ENCODE measurements around the gene ASIC3.
A peak's percentile ranks its signal among the peaks of the same experiment; 100 is the strongest.

ASIC3 gene

DNA sequence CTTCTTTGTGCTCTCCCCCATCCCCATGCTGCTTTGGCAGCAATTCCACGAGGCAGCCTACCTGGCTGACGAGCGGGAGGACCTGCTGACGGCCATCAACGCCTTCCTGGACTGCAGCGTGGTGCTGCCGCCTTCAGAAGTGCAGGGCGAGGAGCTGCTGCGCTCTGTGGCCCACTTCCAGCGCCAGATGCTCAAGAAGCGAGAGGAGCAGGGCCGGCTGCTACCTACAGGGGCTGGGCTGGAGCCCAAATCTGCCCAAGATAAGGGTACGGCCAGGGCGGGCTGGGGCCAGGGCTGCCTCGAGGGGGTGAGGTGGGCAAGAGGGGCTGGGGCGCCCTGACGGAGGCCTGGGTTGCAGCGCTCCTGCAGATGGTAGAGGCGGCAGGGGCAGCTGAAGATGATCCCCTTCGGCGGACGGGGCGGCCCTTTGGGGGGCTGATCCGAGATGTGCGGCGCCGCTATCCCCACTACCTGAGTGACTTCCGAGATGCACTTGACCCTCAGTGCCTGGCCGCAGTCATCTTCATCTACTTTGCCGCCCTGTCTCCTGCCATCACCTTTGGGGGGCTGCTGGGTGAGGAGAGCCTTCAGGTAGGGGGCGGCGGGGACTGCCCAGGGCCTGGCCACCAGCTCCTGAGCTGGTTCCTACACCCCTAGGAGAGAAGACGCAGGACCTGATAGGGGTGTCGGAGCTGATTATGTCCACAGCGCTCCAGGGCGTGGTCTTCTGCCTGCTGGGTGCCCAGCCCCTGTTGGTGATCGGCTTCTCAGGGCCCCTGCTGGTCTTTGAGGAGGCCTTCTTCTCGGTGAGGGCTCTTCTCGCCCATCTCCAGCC lies 22.9 kb downstream of the ASIC3 start:
- no peak for DNase-seq (ENCODE audit: low spot score)

- DNase-seq (ENCODE audit: low spot score) = no peak
Observed at GRCh38 chr7:151073990-151074389, 25.7 kb downstream of the ASIC3 start.

- no peak for DNase-seq (ENCODE audit: low spot score)
Observed at GRCh38 chr7:151074817-151075661, 26.7 kb downstream of the ASIC3 start.

DNA sequence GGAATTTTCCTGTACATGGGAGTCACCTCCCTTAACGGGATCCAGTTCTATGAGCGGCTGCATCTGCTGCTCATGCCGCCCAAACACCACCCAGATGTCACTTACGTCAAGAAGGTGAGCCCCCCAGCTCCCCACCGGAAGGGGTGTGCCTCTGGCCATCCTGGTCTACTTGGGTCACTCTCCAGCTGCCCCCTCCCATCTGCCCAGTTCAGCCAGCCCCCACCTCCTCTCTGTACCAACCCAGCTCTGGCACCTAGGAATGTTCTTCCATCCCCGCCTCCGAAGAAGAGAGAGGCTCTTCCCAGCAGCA lies 27.3 kb downstream of the ASIC3 start:
- DNase-seq (ENCODE audit: low spot score) = no peak

DNA sequence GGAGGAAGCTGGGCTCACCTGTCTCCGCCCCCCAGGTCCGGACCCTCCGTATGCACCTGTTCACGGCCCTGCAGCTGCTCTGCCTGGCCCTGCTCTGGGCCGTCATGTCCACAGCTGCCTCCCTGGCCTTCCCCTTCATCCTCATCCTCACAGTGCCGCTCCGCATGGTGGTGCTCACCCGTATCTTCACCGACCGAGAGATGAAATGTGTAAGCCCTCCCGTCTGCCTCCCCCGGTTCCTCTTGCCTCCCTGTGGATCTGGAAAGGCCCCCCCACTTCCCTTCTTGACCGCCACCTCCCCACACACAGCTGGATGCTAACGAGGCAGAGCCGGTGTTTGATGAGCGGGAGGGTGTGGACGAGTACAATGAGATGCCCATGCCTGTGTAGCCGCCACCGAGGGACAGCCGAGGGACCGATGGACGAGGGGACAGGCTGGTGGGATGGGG lies 27.7 kb downstream of the ASIC3 start:
- DNase-seq (ENCODE audit: low spot score) = no peak

- peak; percentile 47 for DNase-seq (ENCODE audit: low spot score)
Observed at GRCh38 chr7:151076863-151077704, 28.8 kb downstream of the ASIC3 start.

DNA sequence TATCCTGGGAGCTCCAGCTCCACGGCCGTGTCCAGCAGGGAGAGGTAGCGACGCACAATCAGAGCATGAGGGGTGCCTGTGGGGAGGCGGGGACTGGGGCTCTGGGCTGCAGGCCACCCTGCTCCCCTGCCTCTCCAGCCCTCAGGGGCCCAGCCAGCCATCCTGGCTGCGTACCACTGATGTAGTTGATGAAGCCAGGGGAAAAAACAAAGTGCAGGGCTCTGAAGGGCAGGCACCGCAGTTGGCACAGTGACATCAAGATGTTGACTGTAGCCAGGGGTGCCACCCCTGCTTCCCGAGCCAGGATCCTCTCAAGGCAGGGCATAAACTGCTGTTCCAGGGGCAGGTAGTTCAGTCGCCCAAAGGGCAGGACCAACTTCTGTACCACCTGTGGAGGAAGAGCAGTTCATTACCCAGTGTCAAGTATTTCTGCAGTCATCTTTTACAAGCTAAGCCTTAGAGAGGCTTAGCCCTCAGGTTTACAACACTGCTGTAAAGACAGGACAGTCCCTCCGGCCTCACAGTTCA lies 29.4 kb downstream of the ASIC3 start:
- DNase-seq (ENCODE audit: low spot score) = no peak

DNA sequence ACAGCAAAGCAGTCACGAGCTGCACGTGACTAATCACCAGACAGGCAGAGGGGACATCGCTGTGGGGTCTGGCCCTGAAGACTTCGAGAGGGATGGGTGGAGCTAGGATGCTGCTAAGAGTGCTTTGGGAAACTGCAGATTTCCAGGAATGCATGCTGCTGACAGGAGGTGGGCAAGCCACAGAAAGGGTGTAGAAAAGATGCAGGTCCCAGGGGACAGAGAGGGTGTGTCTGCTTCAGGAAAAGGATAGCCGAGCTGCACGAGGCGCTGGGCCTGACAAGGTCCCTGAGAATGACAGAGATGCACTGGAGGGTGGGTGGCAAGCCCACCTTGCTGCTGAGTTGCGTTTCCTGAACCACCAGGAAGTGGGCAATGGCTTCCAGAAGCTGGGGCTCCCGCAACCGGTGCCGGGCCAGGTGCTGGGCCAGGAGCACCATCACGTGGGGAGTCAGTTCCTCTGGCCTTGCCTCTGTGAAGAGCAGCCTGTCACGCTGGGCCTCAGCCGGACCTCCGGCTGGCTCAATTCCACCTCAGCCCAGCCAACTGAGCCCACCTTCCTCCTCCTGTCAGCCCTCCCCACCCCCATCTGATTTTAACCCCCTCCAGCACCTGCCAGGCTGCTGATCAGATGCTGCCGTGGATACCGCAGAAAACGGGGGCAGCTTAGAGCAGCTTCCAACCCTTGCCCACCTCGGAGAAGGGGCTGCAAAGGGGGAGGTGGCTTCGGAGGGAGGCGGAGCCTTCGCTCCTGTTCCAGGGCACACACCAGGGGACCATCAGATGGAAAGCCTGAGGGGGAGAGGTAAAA lies 30.1 kb downstream of the ASIC3 start:
- DNase-seq (ENCODE audit: low spot score) = peak; percentile 47

- DNase-seq (ENCODE audit: low spot score) = no peak
Observed at GRCh38 chr7:151079199-151079910, 31.0 kb downstream of the ASIC3 start.

DNA sequence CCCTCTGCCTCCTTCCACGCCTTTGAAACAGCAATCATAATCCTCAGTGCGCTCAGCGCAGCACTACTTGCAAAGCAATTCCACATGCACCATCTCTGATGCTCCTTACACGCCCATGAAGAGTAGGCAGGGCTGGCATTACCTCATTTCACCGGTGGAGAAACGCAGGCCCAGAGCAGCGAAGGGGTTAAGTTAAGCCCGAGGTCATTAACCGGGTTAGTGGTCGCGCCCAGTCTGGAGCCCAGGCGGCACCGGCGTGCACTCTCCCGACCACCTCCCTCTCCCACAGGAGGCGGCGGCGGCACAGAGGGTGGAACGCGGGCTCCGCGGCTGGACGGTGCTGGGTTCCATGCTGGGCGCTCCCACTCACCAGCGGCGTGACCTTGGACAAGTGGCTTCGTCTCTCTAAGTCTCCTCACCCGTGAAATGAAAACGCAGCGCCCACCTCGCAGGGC lies 31.8 kb downstream of the ASIC3 start:
- DNase-seq (ENCODE audit: low spot score) = peak; percentile 49

- DNase-seq (ENCODE audit: low spot score) = peak; percentile 97
Observed at GRCh38 chr7:151080522-151081169, 32.3 kb downstream of the ASIC3 start, which contains the start of gene FASTK. FASTK (minus strand) TSS chr7:151080809; CDS start chr7:151080766, 43 bp downstream.

DNA sequence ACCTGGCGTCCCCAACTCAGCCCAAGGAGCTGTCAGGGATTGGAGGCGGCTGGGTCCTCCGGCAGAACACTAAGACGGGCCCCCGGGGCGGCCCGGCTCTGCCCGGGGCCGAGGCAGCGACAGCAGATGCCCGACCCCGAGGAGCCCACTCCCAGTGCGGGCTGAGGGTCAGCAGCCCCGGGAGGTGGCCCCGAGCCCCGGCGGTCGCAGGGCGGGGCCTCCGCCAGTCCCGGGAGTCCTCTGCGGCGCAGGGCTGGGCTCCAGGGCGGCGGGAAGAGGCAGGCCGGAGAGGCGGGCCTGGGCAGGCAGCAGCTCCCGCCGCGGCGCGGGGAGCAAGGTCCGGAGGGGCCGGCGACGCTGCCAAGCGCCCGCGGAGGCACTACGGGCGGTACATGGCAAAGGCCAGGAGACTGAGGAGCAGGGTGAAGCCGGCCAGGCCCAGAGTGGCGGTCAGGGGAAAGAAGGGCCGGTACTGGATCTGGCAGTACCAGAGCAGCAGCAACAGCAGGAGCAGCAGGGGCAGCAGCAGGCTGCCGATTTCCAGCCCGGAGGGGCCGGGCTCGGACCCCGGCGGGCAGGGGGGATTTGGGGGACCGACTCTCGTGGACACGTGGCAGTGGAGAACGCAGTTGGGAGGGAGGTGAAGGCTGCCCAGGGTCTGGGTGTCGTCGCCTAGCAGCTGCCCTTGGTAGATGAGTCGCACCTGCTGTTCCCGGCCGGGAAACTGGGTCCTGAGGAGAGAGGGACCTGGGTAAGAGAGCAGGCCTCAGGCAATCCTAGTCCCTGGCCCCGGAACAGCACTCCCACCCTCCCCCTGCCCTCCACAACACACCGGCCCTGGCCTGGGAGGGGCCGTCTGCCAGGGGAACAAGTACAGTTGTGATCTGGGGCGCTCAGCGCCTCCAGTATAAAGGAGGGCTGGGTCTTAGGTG lies 33.1 kb downstream of the ASIC3 start:
- peak; percentile 42 for DNase-seq (ENCODE audit: low spot score)

DNA sequence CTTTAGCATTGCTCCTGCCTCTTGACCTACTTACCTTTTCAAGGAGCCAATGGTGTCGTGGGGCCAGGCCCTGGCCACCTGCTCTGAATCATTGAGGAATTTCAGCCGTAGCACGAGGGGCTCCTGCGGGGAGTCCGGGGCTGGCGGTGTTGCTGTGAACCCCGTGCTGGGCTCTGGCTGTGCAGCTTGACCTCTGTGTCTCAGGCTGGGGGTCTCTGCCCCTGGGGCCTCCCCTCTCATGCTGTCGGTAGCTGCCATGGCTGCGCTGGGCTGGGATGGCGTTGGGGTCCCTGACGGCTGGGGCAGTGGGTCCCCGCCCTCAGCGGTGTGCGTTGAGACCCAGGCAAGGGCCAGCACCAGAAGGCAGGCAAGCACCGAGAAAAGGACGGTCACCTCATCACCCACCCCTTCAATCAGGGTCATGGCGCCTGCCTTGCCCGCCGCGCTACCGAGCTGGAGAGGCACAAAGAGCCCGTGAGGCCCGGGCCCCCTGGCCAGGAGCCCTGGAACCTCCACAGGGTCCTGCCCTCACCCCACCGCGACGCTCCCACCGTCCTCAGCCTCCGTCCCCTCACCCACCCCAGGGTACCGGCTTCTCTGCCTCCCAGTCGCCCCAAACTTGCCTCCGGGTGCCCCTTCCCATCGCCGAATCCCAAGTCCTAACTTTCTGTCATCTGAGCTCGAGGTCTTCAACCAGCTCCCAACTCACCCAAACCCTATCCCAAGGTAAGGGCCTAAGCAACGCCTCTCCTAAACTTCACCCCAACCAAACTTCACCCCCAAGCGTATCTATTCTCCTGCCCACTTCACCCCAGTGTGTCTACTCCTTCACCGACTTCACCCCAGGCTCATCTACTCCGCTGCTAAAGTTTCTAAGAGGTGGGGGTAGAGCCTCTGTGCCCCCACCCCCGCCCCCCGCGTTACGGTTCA lies 34.1 kb downstream of the ASIC3 start:
- DNase-seq (ENCODE audit: low spot score) = peak; percentile 27

- peak; percentile 75 for DNase-seq (ENCODE audit: low spot score)
Observed at GRCh38 chr7:151083071-151083823, 34.9 kb downstream of the ASIC3 start, which contains the start of gene TMUB1. TMUB1 (minus strand) TSS chr7:151083493; CDS start chr7:151082563, 930 bp downstream.

- DNase-seq (ENCODE audit: low spot score) = no peak
Observed at GRCh38 chr7:151083824-151084160, 35.5 kb downstream of the ASIC3 start.

DNA sequence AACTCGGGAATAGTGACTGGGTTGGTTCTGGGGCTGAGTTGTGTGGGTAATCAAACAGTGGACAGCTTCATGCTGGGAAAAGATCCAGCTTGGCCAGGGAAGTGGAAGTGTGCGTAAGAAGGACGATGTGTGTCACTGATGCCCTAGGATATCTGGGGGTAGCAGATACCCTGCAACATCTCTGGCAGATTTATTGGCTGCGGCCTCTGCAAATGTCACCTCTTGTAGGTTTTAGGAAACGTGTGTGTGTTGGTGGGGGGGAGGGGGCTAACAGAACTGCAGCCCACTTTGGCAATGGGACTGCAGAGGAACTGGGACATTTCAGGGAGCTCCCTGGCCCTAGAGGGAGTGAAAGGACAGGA lies 37.0 kb downstream of the ASIC3 start:
- DNase-seq (ENCODE audit: low spot score) = no peak

All from hepatic stellate cell (primary cell).